Ovary (tissue), 9 donors: ENCODE results near the gene USP47. TPM values are rescaled to one million over a fixed set of nuclear protein-coding genes. Genes with fewer than 3 reads are reported as not detected.

Experiments used
- DNase-seq, 5 donors: peaks; one replicate each; pipeline ENCODE4 v3.0.0-alpha.2; 2019 to 2020
- H3K27ac ChIP-seq, 2 donors: fragments of 200-600 bp; one replicate each; pipeline versions ENCODE4 v1.5.1 to v1.8.0; 2019 to 2022
- H3K27me3 ChIP-seq: fragments of 200-600 bp; one replicate; pipeline ENCODE4 v1.8.0; 2022
- H3K36me3 ChIP-seq: fragments of 200-600 bp; sonication (generic); one replicate; pipeline ENCODE4 v1.5.1; 2019
- H3K4me1 ChIP-seq: one replicate; pipeline ENCODE4 v1.8.1; 2013; ENCODE audit warnings: mild to moderate bottlenecking, moderate library complexity; ENCODE audit not compliant: insufficient read depth
- H3K4me3 ChIP-seq: fragments of 200-600 bp; sonication (generic); one replicate; pipeline ENCODE4 v1.5.1; 2017
- H3K9me3 ChIP-seq, 2 donors: fragments of 200-600 bp in 1 of 2; sonication (generic) in 1 of 2; one replicate each; pipeline versions ENCODE4 v1.5.1 to v1.8.1; 2013 to 2019; ENCODE audit warnings: mild to moderate bottlenecking in 1 of 2, moderate library complexity in 1 of 2
- CTCF ChIP-seq, 3 donors: fragments of 450-650 bp in 2 of 3; fragments of 200-600 bp in 1 of 3; IDR thresholded peaks; one replicate each; pipeline versions ENCODE4 v1.5.1 to v1.8.0; 2016 to 2022; ENCODE audit warnings: antibody characterized with exemption in 3 of 3, mild to moderate bottlenecking in 1 of 3
- EP300 ChIP-seq: sonication (generic); formaldehyde crosslinking; IDR thresholded peaks from one replicate; pipeline ENCODE4 v1.6.1; 2017; ENCODE audit warnings: antibody characterized with exemption
- POLR2A ChIP-seq: fragments of 450-650 bp; IDR thresholded peaks from one replicate; pipeline ENCODE4 v1.6.1; 2017; ENCODE audit warnings: antibody characterized with exemption, mild to moderate bottlenecking, moderate library complexity
- WGBS, 3 donors: extraction: QIAGEN DNeasy Blood & Tissue Kit in 1 of 3; methylation state at CpG; one replicate each; pipeline versions ENCODE4 v1.1.5 to v1.1.7; 2013 to 2017; 5-methylcytosine and 5-hydroxymethylcytosine counted together
- intact Hi-C, 4 donors: fragments of 100-400 bp; cut with DNase I; formaldehyde crosslinking; loops; one replicate each; pipeline versions ENCODE4 v1.11.0 to v1.15.1; 2022 to 2023
- polyA plus RNA-seq, 2 donors: library from polyadenylated mRNA; stranded (reverse); fragments of 200-250 nt in 1 of 2; fragments of 350-450 nt in 1 of 2; fragmentation: Illumina TruSeq in 1 of 2; extraction: RNeasy Lipid Tissue Mini Kit (QIAGEN cat#74804) in 1 of 2; gene quantifications; one replicate each; pipeline ENCODE4 v1.2.3, GENCODE V29; 2013 to 2014
- total RNA-seq, 7 donors: library from RNA; depleted of rRNA in 2 of 7; stranded (reverse); fragments of >200 nt in 2 of 7; fragmentation: NEBNext Ultra II Directional in 3 of 7; extraction: Animal tissue kit (Norgen Biotek cat#: 25700) in 3 of 7; gene quantifications; one replicate each; pipeline versions ENCODE4 v1.1.0 to v1.2.4, GENCODE V29; 2016 to 2023
- donor health status: DM: no; HTN: no; CAD: no; lungs with moderate emphysema.
- donor health status: DM: no; HTN: no; CAD: no.
- donor health status: Bipolar disorder and iron deficiency.
- donor health status: DM: yes; HTN: yes; CAD: no.
- donor health status: DM: no; HTN: no; CAD: no.
- donor health status: DM: yes; HTN: yes; CAD: no.

USP47 gene
- total and polyA plus RNA-seq, 9 donors: 26.5 to 70.5 (median 51.2) TPM

GRCh38 chr11:12003336-12003735 lies 161.6 kb downstream of the USP47 start:
- Histone ChIP-seq H3K36me3 (no peaks in the 10 kb centered on the region), H3K27ac (no peak overlapping the region), H3K9me3 (no peaks in the 10 kb centered on the region), H3K4me1 (peaks cover 8% of the 10 kb centered on the region), H3K27me3 (no peaks in the 10 kb centered on the region), H3K4me3 (no peak overlapping the region)
- 98 to 100% (median 98%) methylated on average over 2 of the region's 2 CpGs for WGBS, 3 donors
- TF ChIP-seq EP300: no peak
- TF ChIP-seq POLR2A: no peak
- TF ChIP-seq CTCF (IDR thresholded peaks at IDR 0.05): no peak
- DNase-seq: no peak
- intact Hi-C loops: no loop called here

- Histone ChIP-seq H3K9me3 (no peaks in the 10 kb centered on the region), H3K4me3 (no peak overlapping the region), H3K4me1 (peaks cover 9% of the 10 kb centered on the region), H3K36me3 (no peaks in the 10 kb centered on the region), H3K27me3 (no peaks in the 10 kb centered on the region), H3K27ac (no peak overlapping the region)
- intact Hi-C loops: no loop called here
- DNase-seq: no peak
- no peak for TF ChIP-seq POLR2A
- TF ChIP-seq CTCF (IDR thresholded peaks at IDR 0.05): no peak
- no peak for TF ChIP-seq EP300
- WGBS, 3 donors: 74 to 83% (median 75%) methylated on average over 4 of the region's 4 CpGs
These were observed 162.0 kb downstream of the USP47 start for GRCh38 chr11:12003815-12004214.

- 29 to 52% (median 42%) methylated on average over 4 of the region's 4 CpGs for WGBS, 3 donors
- no peak for TF ChIP-seq POLR2A
- no peak for TF ChIP-seq CTCF (IDR thresholded peaks at IDR 0.05)
- TF ChIP-seq EP300: no peak
- H3K4me3 ChIP-seq: no peak overlapping the region
- no peak for DNase-seq
- intact Hi-C loops: loop anchor here in 1 of 4 donors (5.0 kb wide), 1 partner anchor 33 kb away; no protein-coding TSS in a partner anchor
- H3K9me3 ChIP-seq: no peaks in the 10 kb centered on the region
- H3K27me3 ChIP-seq: no peaks in the 10 kb centered on the region
- H3K4me1 ChIP-seq: peaks cover 9% of the 10 kb centered on the region
- no peaks in the 10 kb centered on the region for H3K36me3 ChIP-seq
- H3K27ac ChIP-seq: no peak overlapping the region
These were observed 163.3 kb downstream of the USP47 start for GRCh38 chr11:12005061-12005460.

DNA sequence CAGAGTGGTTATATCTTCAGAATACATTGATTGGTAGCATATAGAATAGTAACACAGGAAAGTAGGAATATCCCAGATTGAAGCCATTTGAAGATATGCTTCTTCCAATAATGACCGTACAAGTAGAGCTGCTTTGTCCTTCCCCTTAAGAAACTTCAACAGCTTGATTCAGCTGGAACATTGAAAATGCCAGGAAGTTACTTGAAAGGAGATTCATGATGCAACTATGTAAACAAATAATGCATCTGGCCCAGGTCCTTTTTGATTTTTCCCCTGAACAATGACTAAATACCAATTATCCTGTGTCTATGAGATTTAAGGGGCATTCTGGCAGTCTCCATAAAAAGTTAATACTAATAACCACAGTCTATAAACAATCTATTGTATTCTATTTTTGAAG lies 163.7 kb downstream of the USP47 start:
- WGBS, 3 donors: 10 to 32% (median 13%) methylated on average over 1 of the region's 1 CpG
- H3K27me3 ChIP-seq: no peaks in the 10 kb centered on the region
- no peaks in the 10 kb centered on the region for H3K36me3 ChIP-seq
- H3K27ac ChIP-seq: no peak overlapping the region
- H3K4me1 ChIP-seq: peaks cover 9% of the 10 kb centered on the region
- no peak overlapping the region for H3K4me3 ChIP-seq
- TF ChIP-seq POLR2A: no peak
- TF ChIP-seq CTCF (IDR thresholded peaks at IDR 0.05): no peak
- no peak for TF ChIP-seq EP300
- intact Hi-C loops: loop anchor here in 1 of 4 donors (5.0 kb wide), 1 partner anchor 33 kb away; no protein-coding TSS in a partner anchor
- no peak for DNase-seq
- no peaks in the 10 kb centered on the region for H3K9me3 ChIP-seq
